Panc1 (cell line): Measurements from ENCODE around the gene LRP3.

Experiments used
- POLR2AphosphoS5 ChIP-seq: IDR thresholded peaks from 2 replicates; pipeline ENCODE4 v1.6.1; 2012; ENCODE audit warnings: mild to moderate bottlenecking, low read depth, low read length, moderate library complexity
- SIN3A ChIP-seq: IDR thresholded peaks from 2 replicates; pipeline ENCODE4 v1.6.1; 2012; ENCODE audit warnings: low read depth, mild to moderate bottlenecking, low read length, moderate library complexity, borderline replicate concordance; ENCODE audit not compliant: insufficient read depth
- TCF7L2 ChIP-seq: IDR thresholded peaks from 2 replicates; pipeline ENCODE4 v1.6.1; 2011; ENCODE audit warnings: mild to moderate bottlenecking, low read depth, low read length, inconsistent platforms
- TF ChIP-seq, protein P1 (sequence below): fragments of 450-650 bp; IDR thresholded peaks from 2 replicates; pipeline ENCODE4 v1.5.1; 2017; ENCODE audit warnings: mild to moderate bottlenecking

DNA sequence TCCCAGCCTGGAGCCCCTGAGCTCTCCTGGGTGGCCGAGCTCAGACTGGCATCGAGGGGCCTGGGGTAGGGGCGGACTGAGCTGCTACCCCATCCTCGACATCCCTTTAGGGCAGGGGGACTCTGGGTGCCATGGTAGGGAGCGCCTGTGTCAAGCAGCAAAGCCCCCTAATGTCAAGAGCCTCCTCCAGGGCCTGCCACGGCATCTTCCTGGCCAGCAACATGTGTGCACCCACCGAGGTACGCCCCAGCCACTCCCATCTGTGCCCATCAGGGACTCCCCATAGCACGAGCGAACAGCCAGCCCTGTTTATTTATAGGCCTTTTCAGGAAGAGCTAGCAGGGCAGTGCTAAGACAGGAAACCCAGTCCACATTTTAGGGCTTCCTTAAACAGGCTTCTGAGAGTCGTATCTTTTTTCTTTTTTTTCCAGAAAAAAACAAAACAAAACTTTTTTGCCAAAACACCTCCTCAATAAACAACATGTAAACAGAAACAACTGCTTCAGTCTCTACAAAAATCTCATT is 14.3 kb downstream of the LRP3 start:
- TF ChIP-seq, protein P1, sequence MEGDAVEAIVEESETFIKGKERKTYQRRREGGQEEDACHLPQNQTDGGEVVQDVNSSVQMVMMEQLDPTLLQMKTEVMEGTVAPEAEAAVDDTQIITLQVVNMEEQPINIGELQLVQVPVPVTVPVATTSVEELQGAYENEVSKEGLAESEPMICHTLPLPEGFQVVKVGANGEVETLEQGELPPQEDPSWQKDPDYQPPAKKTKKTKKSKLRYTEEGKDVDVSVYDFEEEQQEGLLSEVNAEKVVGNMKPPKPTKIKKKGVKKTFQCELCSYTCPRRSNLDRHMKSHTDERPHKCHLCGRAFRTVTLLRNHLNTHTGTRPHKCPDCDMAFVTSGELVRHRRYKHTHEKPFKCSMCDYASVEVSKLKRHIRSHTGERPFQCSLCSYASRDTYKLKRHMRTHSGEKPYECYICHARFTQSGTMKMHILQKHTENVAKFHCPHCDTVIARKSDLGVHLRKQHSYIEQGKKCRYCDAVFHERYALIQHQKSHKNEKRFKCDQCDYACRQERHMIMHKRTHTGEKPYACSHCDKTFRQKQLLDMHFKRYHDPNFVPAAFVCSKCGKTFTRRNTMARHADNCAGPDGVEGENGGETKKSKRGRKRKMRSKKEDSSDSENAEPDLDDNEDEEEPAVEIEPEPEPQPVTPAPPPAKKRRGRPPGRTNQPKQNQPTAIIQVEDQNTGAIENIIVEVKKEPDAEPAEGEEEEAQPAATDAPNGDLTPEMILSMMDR = no peak
- TF ChIP-seq POLR2AphosphoS5 (no peak), TCF7L2 (no peak), SIN3A (no peak)
